Astrocyte (in vitro differentiated cells and primary cell): ENCODE results near the gene RFC1. TPM values are rescaled to one million over a fixed set of nuclear protein-coding genes. Genes with fewer than 3 reads are reported as not detected.
"Not testable (repeated sequence)": the region's sequence is repeated elsewhere in the genome, so short reads cannot be mapped to it uniquely, and the experiment has no call there.

Experiments used
- DNase-seq: peaks from one replicate; pipeline ENCODE4 v3.0.0-alpha.2; 2010; ENCODE audit warnings: low read depth
- FAIRE-seq: peaks from 2 replicates; lab custom pipeline; 2011; peaks lifted over from hg19 to GRCh38; lab: Jason Lieb, UNC
- H2AFZ ChIP-seq: 2 replicates; pipeline ENCODE4 v1.6.0; 2012; ENCODE audit warnings: low read depth, low read length, inconsistent platforms
- H3K27ac ChIP-seq: 2 replicates; pipeline ENCODE4 v1.5.1; 2011; ENCODE audit warnings: low read depth, low read length, inconsistent platforms
- H3K27me3 ChIP-seq: 2 replicates; pipeline ENCODE4 v1.6.0; 2011; ENCODE audit warnings: low read length, inconsistent platforms; ENCODE audit not compliant: insufficient read depth
- H3K36me3 ChIP-seq: 2 replicates; pipeline ENCODE4 v1.5.1; 2011; ENCODE audit warnings: low read length, inconsistent platforms; ENCODE audit not compliant: insufficient read depth
- H3K4me1 ChIP-seq: 2 replicates; pipeline ENCODE4 v1.5.1; 2011; ENCODE audit warnings: low read length, inconsistent platforms; ENCODE audit not compliant: insufficient read depth
- H3K4me2 ChIP-seq: 2 replicates; pipeline ENCODE4 v1.6.0; 2012; ENCODE audit warnings: low read length, inconsistent platforms
- H3K4me3 ChIP-seq: 2 replicates; pipeline ENCODE4 v1.5.1; 2011; ENCODE audit warnings: low read depth, mild to moderate bottlenecking, low read length, inconsistent platforms; ENCODE audit not compliant: insufficient read depth
- H3K79me2 ChIP-seq: 2 replicates; pipeline ENCODE4 v1.6.0; 2012; ENCODE audit warnings: mild to moderate bottlenecking, low read length, inconsistent platforms; ENCODE audit not compliant: insufficient read depth
- H3K9ac ChIP-seq: 2 replicates; pipeline ENCODE4 v1.6.0; 2012; ENCODE audit warnings: mild to moderate bottlenecking, low read length, inconsistent platforms
- H3K9me3 ChIP-seq: 2 replicates; pipeline ENCODE4 v1.5.1; 2012; ENCODE audit warnings: low read depth, mild to moderate bottlenecking, low read length, inconsistent platforms; ENCODE audit not compliant: insufficient read depth
- H4K20me1 ChIP-seq: 2 replicates; pipeline ENCODE4 v1.6.0; 2012; ENCODE audit warnings: low read length, inconsistent platforms; ENCODE audit not compliant: insufficient read depth
- H3K27ac Mint-ChIP-seq: one replicate; pipeline ENCODE4 v1.8.0; 2021; ENCODE audit warnings: mild to moderate bottlenecking, mixed read lengths; ENCODE audit not compliant: unreplicated experiment
- H3K27me3 Mint-ChIP-seq: one replicate; pipeline ENCODE4 v1.8.0; 2021; ENCODE audit warnings: low read depth, mixed read lengths; ENCODE audit not compliant: unreplicated experiment
- H3K36me3 Mint-ChIP-seq: one replicate; pipeline ENCODE4 v1.8.0; 2021; ENCODE audit warnings: low read depth, mixed read lengths; ENCODE audit not compliant: unreplicated experiment
- H3K4me1 Mint-ChIP-seq: one replicate; pipeline ENCODE4 v1.8.0; 2021; ENCODE audit warnings: low read depth, mixed read lengths; ENCODE audit not compliant: unreplicated experiment
- H3K4me3 Mint-ChIP-seq: one replicate; pipeline ENCODE4 v1.8.0; 2021; ENCODE audit warnings: mild to moderate bottlenecking, moderate library complexity, mixed read lengths; ENCODE audit not compliant: unreplicated experiment
- H3K9me3 Mint-ChIP-seq: one replicate; pipeline ENCODE4 v1.8.0; 2021; ENCODE audit warnings: mild to moderate bottlenecking, mixed read lengths; ENCODE audit not compliant: unreplicated experiment
- CTCF ChIP-seq: IDR thresholded peaks from 2 replicates; pipeline ENCODE4 v1.5.1; 2011; ENCODE audit warnings: low read depth, mild to moderate bottlenecking, inconsistent platforms, low read length, moderate library complexity; ENCODE audit not compliant: insufficient read depth
- EZH2 ChIP-seq: IDR thresholded peaks from 2 replicates; pipeline ENCODE4 v1.6.1; 2012; ENCODE audit warnings: mild to moderate bottlenecking, low read length, inconsistent platforms; ENCODE audit not compliant: insufficient read depth
- total RNA-seq: library from RNA; stranded (reverse); gene quantifications from 2 replicates; pipeline ENCODE4 v1.2.1, GENCODE V29; 2021

The RFC1 gene
- total RNA-seq, 1 donor from 2014 or later, result 32.7 TPM

GRCh38 chr4:39303871-39304270 lies 62.3 kb downstream of the RFC1 start:
- FAIRE-seq, result no peak
- H3K36me3 Mint-ChIP-seq, result peaks cover 20% of the 10 kb centered on the region
- H3K4me1 ChIP-seq, result peaks cover 5% of the 10 kb centered on the region
- H2AFZ ChIP-seq, result no peak overlapping the region
- H3K4me3 Mint-ChIP-seq, result no peak overlapping the region
- H3K4me3 ChIP-seq, result no peak overlapping the region
- no peak overlapping the region for H3K27ac ChIP-seq
- no peaks in the 10 kb centered on the region for H3K9me3 Mint-ChIP-seq
- H3K4me1 Mint-ChIP-seq, result peaks cover 12% of the 10 kb centered on the region
- DNase-seq, result no peak
- no peaks in the 10 kb centered on the region for H3K27me3 Mint-ChIP-seq
- no peaks in the 10 kb centered on the region for H4K20me1 ChIP-seq
- TF ChIP-seq EZH2, result no peak
- TF ChIP-seq CTCF, result no peak
- H3K36me3 ChIP-seq, result peaks cover 32% of the 10 kb centered on the region
- no peak overlapping the region for H3K27ac Mint-ChIP-seq
- no peaks in the 10 kb centered on the region for H3K27me3 ChIP-seq
- no peaks in the 10 kb centered on the region for H3K79me2 ChIP-seq
- H3K9ac ChIP-seq, result no peak overlapping the region
- no peaks in the 10 kb centered on the region for H3K9me3 ChIP-seq
- no peak overlapping the region for H3K4me2 ChIP-seq

DNA sequence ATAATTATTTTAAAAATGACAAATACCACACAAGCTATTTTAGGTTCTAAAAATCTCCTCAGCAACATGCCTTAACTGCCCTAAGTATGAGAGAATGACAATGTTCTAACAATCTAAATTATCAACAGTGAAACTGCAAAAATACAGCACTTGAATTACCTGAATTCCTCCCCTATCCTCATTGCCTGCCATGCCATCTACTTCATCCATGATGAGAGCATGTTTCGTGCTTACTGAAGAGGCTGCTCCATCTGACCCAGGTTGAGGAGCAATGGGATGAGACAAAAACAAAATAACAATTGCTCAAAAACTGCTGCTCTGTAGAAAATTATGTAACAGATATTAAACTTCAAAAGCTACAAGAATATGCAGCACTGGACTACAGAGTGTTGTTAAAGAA lies 63.3 kb downstream of the RFC1 start:
- Mint-ChIP-seq H3K27ac (no peak overlapping the region), H3K27me3 (no peaks in the 10 kb centered on the region), H3K9me3 (no peaks in the 10 kb centered on the region), H3K4me1 (peaks cover 8% of the 10 kb centered on the region), H3K4me3 (no peak overlapping the region), H3K36me3 (peaks cover 21% of the 10 kb centered on the region)
- FAIRE-seq (no peak), DNase-seq (no peak)
- Histone ChIP-seq H4K20me1 (no peaks in the 10 kb centered on the region), H3K27me3 (no peaks in the 10 kb centered on the region), H2AFZ (no peak overlapping the region), H3K4me3 (no peak overlapping the region), H3K9me3 (no peaks in the 10 kb centered on the region), H3K27ac (no peak overlapping the region), H3K9ac (no peak overlapping the region), H3K4me2 (no peak overlapping the region), H3K4me1 (peaks cover 5% of the 10 kb centered on the region), H3K79me2 (no peaks in the 10 kb centered on the region), H3K36me3 (peaks cover 28% of the 10 kb centered on the region)
- TF ChIP-seq CTCF (no peak), EZH2 (no peak)

- Mint-ChIP-seq H3K4me3 (no peak overlapping the region), H3K36me3 (peaks cover 32% of the 10 kb centered on the region), H3K27ac (no peak overlapping the region), H3K27me3 (no peaks in the 10 kb centered on the region), H3K9me3 (no peaks in the 10 kb centered on the region), H3K4me1 (no peaks in the 10 kb centered on the region)
- Histone ChIP-seq H4K20me1 (no peaks in the 10 kb centered on the region), H2AFZ (no peak overlapping the region), H3K79me2 (no peaks in the 10 kb centered on the region), H3K27me3 (no peaks in the 10 kb centered on the region), H3K4me3 (no peak overlapping the region), H3K9ac (no peak overlapping the region), H3K4me1 (no peaks in the 10 kb centered on the region), H3K36me3 (peaks cover 42% of the 10 kb centered on the region), H3K27ac (no peak overlapping the region), H3K9me3 (no peaks in the 10 kb centered on the region), H3K4me2 (no peak overlapping the region)
- no peak for DNase-seq
- FAIRE-seq, result no peak
- TF ChIP-seq CTCF, result no peak
- no peak for TF ChIP-seq EZH2
Measured at GRCh38 chr4:39295784-39296183, 70.4 kb downstream of the RFC1 start.

DNA sequence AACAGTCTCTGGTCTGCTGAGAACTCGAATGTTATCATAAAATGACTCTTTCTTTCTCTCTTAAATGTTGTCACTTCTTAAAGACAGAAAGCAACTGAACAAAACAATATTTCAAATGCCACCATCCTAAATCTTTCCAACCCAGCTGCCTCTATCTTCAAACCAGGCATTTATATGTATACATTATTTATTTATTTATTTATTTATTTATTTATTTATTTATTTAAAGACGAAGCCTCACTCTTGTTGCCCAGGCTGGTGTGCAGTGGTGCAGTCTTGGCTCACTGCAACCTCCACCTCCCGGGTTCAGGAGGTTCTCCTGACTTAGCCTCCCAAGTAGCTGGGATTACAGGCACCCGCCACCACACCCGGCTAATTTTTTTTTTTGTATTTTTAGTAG lies 73.7 kb downstream of the RFC1 start:
- H4K20me1 ChIP-seq, DNase-seq, H3K27me3 ChIP-seq, H3K4me1 ChIP-seq, FAIRE-seq, H3K4me3 Mint-ChIP-seq, H3K9me3 Mint-ChIP-seq, H3K4me1 Mint-ChIP-seq, H3K9me3 ChIP-seq, H3K9ac ChIP-seq, H3K27ac Mint-ChIP-seq, H3K79me2 ChIP-seq, H3K27ac ChIP-seq, H2AFZ ChIP-seq, H3K4me2 ChIP-seq, H3K27me3 Mint-ChIP-seq, H3K4me3 ChIP-seq: not testable (repeated sequence)
- H3K36me3 Mint-ChIP-seq, result peaks cover 18% of the 10 kb centered on the region
- H3K36me3 ChIP-seq, result peaks cover 48% of the 10 kb centered on the region
